HepG2 (cell line): ENCODE measurements around the gene POGLUT2. TPM values are rescaled to one million over a fixed set of nuclear protein-coding genes. Genes with fewer than 3 reads are reported as not detected.

Experiments
- KIAA2018 ChIP-seq: sonication (generic); formaldehyde crosslinking; IDR thresholded peaks from 2 replicates; pipeline ENCODE4 v1.5.0; 2020; ENCODE audit warnings: mild to moderate bottlenecking, missing genetic modification reagents, borderline replicate concordance
- SOX5 ChIP-seq: IDR thresholded peaks from 2 replicates; pipeline ENCODE4 v1.6.1; 2016; ENCODE audit warnings: borderline replicate concordance
- TSC22D2 ChIP-seq: sonication (generic); formaldehyde crosslinking; IDR thresholded peaks from 2 replicates; pipeline ENCODE4 v1.5.1; 2020; ENCODE audit warnings: missing genetic modification reagents, mild to moderate bottlenecking, borderline replicate concordance
- polyA plus RNA-seq, 8 experiments: library from polyadenylated mRNA; depleted of rRNA in 3 of 8; stranded (reverse) in 7 of 8; unstranded in 1 of 8; fragments of >200 nt; fragmentation: Illumina TruSeq in 4 of 8; extraction: Trizol in 4 of 8; gene quantifications; 2 replicates each; pipeline versions ENCODE4 v1.2.1 to v1.2.3, GENCODE V29; 2011 to 2016; ENCODE audit warnings: low read depth in 4 of 8, missing spikeins in 1 of 8, mixed read lengths in 1 of 8; ENCODE audit not compliant: insufficient read depth in 1 of 8
- total RNA-seq, 5 experiments: library from RNA; depleted of rRNA; stranded (reverse); fragments of >200 nt; fragmentation: Illumina TruSeq; extraction: Trizol; gene quantifications; 2 replicates each; pipeline ENCODE4 v1.2.3, GENCODE V29; 2016; ENCODE audit warnings: low read depth in 1 of 5
- TF ChIP-seq, protein P1 (sequence below): IDR thresholded peaks from 2 replicates; pipeline ENCODE4 v1.6.1; 2016; ENCODE audit warnings: low read depth

Gene POGLUT2
- total and polyA plus RNA-seq, 2 of the 13 experiments (the other 11 are each of a cell fraction or from before 2014, with no cell fraction given): 18.0 to 26.1 TPM

DNA sequence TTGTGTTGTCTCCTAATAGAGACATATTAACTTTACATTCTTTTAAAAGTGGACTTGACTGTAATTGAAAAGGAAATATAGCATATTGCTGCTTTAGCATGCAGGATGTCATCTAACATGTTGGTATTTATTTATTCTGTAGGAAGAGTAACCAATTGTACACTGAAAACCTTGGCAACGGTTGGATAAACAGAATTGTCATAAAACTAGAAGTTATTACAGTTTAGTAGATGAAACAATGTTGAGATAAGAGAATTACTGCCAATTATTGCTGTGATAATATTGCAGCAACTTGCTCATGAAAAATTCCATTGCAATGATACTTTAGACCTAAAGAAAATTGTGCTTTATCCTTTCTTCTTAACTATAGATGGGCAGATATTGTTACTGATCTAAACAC lies 39.5 kb upstream of the POGLUT2 start (continued):
- TF ChIP-seq, protein P1, sequence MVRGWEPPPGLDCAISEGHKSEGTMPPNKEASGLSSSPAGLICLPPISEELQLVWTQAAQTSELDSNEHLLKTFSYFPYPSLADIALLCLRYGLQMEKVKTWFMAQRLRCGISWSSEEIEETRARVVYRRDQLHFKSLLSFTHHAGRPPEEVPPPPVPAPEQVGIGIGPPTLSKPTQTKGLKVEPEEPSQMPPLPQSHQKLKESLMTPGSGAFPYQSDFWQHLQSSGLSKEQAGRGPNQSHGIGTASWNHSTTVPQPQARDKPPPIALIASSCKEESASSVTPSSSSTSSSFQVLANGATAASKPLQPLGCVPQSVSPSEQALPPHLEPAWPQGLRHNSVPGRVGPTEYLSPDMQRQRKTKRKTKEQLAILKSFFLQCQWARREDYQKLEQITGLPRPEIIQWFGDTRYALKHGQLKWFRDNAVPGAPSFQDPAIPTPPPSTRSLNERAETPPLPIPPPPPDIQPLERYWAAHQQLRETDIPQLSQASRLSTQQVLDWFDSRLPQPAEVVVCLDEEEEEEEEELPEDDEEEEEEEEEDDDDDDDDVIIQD (CRISPR knock-in tag): no peak
- TF ChIP-seq KIAA2018 (no peak), SOX5 (CRISPR knock-in tag) (no peak), TSC22D2 (no peak)
